Large intestine (tissue), 3 donors: ENCODE measurements around the gene TOMM22. TPM values are rescaled to one million over a fixed set of nuclear protein-coding genes. Genes with fewer than 3 reads are reported as not detected.

ENCODE experiments used
- DNase-seq, 2 donors: peaks; one replicate each; pipeline versions ENCODE4 v3.0.0 to v3.0.0-alpha.2; 2013
- H3K27ac ChIP-seq: one replicate; pipeline ENCODE4 v1.5.1; 2013; ENCODE audit warnings: low read length
- H3K27me3 ChIP-seq: 2 replicates; pipeline ENCODE4 v1.6.1; 2013; ENCODE audit warnings: low read length; ENCODE audit not compliant: control insufficient read depth, insufficient read depth
- H3K36me3 ChIP-seq: 2 replicates; pipeline ENCODE4 v1.6.1; 2013; ENCODE audit warnings: low read length; ENCODE audit not compliant: control insufficient read depth, insufficient read depth
- H3K4me1 ChIP-seq: one replicate; pipeline ENCODE4 v1.6.1; 2013; ENCODE audit warnings: low read length; ENCODE audit not compliant: control insufficient read depth, insufficient read depth
- H3K4me3 ChIP-seq: one replicate; pipeline ENCODE4 v1.5.1; 2013; ENCODE audit warnings: low read length
- H3K9me3 ChIP-seq: one replicate; pipeline ENCODE4 v1.6.1; 2013; ENCODE audit warnings: mild to moderate bottlenecking, low read depth, low read length, moderate library complexity; ENCODE audit not compliant: control insufficient read depth
- WGBS: methylation state at CpG from one replicate; pipeline ENCODE4 v1.1.5; 2013; ENCODE audit warnings: low lambda C conversion rate; ENCODE audit not compliant: insufficient coverage; 5-methylcytosine and 5-hydroxymethylcytosine counted together
- polyA plus RNA-seq: library from polyadenylated mRNA; unstranded; fragments of 120-200 nt; gene quantifications from one replicate; pipeline ENCODE4 v1.2.1, GENCODE V29; 2013

TOMM22 gene
- polyA plus RNA-seq, 1 donor: 76.8 TPM

- peak in 1 of 2 donors; percentile 39 for DNase-seq
- H3K9me3 ChIP-seq: no peaks in the 10 kb centered on the region
- 20% methylated on average over 1 of the region's 10 CpGs for WGBS
- peak overlapping the region; percentile 83 for H3K27ac ChIP-seq
- no peaks in the 10 kb centered on the region for H3K27me3 ChIP-seq
- peak overlapping the region; percentile 28 for H3K4me3 ChIP-seq
- peaks cover 6% of the 10 kb centered on the region for H3K36me3 ChIP-seq
- peaks cover 23% of the 10 kb centered on the region for H3K4me1 ChIP-seq
These were observed 23.0 kb downstream of the TOMM22 start for GRCh38 chr22:38704654-38705234.

- no peaks in the 10 kb centered on the region for H3K27me3 ChIP-seq
- peak within 1 kb of the TSS; percentile 96 for H3K27ac ChIP-seq
- H3K9me3 ChIP-seq: no peaks in the 10 kb centered on the region
- DNase-seq: peak; percentile 100
- H3K36me3 ChIP-seq: peaks cover 12% of the 10 kb centered on the region
- WGBS: 0% methylated on average over 3 of the region's 55 CpGs
- H3K4me3 ChIP-seq: peak within 1 kb of the TSS; percentile 95
- peaks cover 23% of the 10 kb centered on the region for H3K4me1 ChIP-seq
These were observed 23.7 kb downstream of the TOMM22 start, which contains the start of gene GTPBP1 for GRCh38 chr22:38705235-38706100. GTPBP1 (plus strand) TSS chr22:38705944; CDS start chr22:38705956, 12 bp downstream.

DNA sequence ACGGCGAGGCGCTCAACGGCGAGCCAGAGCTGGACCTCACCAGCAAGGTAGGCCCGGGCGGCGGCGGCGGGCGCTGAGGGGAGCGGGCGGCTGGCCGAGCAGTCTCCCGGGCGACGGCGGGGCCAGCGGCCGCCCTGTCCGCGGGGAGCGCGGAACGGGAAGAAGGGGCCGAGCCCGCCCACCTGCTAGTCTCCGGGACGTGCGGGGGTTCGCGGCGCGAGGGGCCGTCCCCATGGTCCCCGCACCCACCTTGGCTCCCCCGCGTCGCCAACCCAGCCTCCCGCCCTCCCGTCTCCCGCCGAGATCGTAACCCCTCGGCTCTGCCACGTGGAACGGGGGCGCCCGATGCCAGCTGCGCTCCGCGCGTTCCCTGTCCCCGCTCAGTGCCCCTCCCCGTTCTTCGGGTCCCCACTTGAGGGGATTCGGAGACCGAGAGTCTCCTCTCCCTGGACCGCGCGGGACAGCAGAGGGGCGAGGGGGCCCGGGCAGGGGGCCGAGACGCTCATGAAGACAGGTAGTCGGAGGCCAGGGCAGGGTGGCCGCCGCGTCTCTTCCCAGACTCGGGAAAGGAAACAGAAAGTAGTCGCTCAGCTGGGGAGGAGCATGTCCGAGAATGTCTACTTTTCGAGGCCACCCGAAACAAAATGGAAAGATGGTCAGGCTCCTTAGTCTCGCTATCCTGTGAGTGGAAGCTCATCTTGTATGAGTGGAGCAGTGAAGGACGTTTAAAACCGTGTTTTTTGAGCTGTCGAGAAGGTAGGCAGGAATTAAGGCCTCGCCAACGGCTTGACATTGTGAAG lies 24.5 kb downstream of the TOMM22 start:
- WGBS: no CpG with 5 or more reads among the region's 80 CpGs
- Histone ChIP-seq H3K4me3 (peak overlapping the region; percentile 95), H3K36me3 (peaks cover 12% of the 10 kb centered on the region), H3K27me3 (no peaks in the 10 kb centered on the region), H3K9me3 (no peaks in the 10 kb centered on the region), H3K4me1 (peaks cover 23% of the 10 kb centered on the region), H3K27ac (peak overlapping the region; percentile 96)
- peak in 1 of 2 donors; percentile 76 for DNase-seq

- Histone ChIP-seq H3K27ac (peak overlapping the region; percentile 96), H3K4me3 (peak overlapping the region; percentile 95), H3K4me1 (peaks cover 20% of the 10 kb centered on the region), H3K9me3 (no peaks in the 10 kb centered on the region), H3K36me3 (peaks cover 15% of the 10 kb centered on the region), H3K27me3 (no peaks in the 10 kb centered on the region)
- DNase-seq: no peak
- WGBS: no CpG with 5 or more reads among the region's 4 CpGs
These were observed 25.1 kb downstream of the TOMM22 start for GRCh38 chr22:38706901-38707195.

GRCh38 chr22:38707346-38707745 lies 25.6 kb downstream of the TOMM22 start:
- Histone ChIP-seq H3K9me3 (no peaks in the 10 kb centered on the region), H3K36me3 (peaks cover 19% of the 10 kb centered on the region), H3K4me3 (peak overlapping the region; percentile 95), H3K27ac (peak overlapping the region; percentile 96), H3K4me1 (peaks cover 20% of the 10 kb centered on the region), H3K27me3 (no peaks in the 10 kb centered on the region)
- WGBS: no CpG with 5 or more reads among the region's 2 CpGs
- peak; percentile 73 to 87 for DNase-seq

- peak overlapping the region; percentile 96 for H3K27ac ChIP-seq
- WGBS: no CpG with 5 or more reads among the region's 3 CpGs
- H3K4me3 ChIP-seq: peak overlapping the region; percentile 95
- no peaks in the 10 kb centered on the region for H3K9me3 ChIP-seq
- H3K27me3 ChIP-seq: no peaks in the 10 kb centered on the region
- DNase-seq: no peak
- H3K36me3 ChIP-seq: peaks cover 23% of the 10 kb centered on the region
- peaks cover 20% of the 10 kb centered on the region for H3K4me1 ChIP-seq
These were observed 26.2 kb downstream of the TOMM22 start for GRCh38 chr22:38707984-38708383.

DNA sequence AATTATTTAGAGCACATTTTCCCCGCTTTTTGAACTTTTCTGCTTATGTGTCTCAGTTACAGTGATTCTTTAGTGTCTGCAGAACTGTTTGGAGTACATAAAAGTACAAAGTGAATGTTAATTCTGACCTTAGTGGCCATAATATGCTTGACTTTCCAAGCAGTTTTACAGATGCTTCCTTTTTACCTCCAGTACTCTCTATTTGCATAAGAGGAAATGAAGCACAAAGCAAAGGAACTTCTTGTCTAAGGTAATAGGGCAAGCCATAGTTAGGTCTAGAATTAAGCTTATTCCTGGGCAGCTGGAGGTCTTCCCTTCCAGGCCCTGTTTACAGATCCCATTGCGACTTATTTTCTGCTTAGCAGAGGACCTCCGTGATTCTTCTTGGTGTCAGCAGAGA lies 27.5 kb downstream of the TOMM22 start:
- peaks cover 20% of the 10 kb centered on the region for H3K4me1 ChIP-seq
- no peaks in the 10 kb centered on the region for H3K27me3 ChIP-seq
- no peak for DNase-seq
- H3K4me3 ChIP-seq: no peak overlapping the region
- H3K36me3 ChIP-seq: peaks cover 26% of the 10 kb centered on the region
- H3K9me3 ChIP-seq: no peaks in the 10 kb centered on the region
- 90% methylated on average over 2 of the region's 3 CpGs for WGBS
- no peak overlapping the region for H3K27ac ChIP-seq

DNA sequence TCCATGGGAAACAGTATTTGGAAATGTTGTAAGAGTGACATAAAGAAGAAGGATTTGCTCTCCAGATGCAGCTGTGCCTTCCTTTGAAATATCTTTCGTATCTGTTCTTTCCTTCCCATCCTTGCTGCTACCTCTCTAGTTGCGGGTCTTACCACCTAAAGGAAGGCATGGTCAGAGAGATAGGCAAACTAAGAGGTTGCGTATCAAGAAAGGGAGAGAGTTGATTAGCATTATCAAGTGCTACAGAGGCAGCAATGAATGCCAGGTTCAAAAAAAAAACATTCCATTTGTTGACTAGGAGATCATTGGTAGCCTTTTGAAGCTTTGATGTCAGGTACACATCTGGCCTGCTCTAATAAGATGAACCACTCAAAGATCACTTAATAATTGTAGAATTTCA lies 28.6 kb downstream of the TOMM22 start:
- DNase-seq: no peak
- WGBS: 100% methylated on average over 1 of the region's 3 CpGs
- no peak overlapping the region for H3K4me3 ChIP-seq
- H3K27ac ChIP-seq: no peak overlapping the region
- H3K27me3 ChIP-seq: no peaks in the 10 kb centered on the region
- H3K36me3 ChIP-seq: peaks cover 30% of the 10 kb centered on the region
- peaks cover 12% of the 10 kb centered on the region for H3K4me1 ChIP-seq
- no peaks in the 10 kb centered on the region for H3K9me3 ChIP-seq

GRCh38 chr22:38710866-38711265 lies 29.1 kb downstream of the TOMM22 start:
- H3K27me3 ChIP-seq: no peaks in the 10 kb centered on the region
- DNase-seq: no peak
- H3K9me3 ChIP-seq: no peaks in the 10 kb centered on the region
- peaks cover 12% of the 10 kb centered on the region for H3K4me1 ChIP-seq
- H3K36me3 ChIP-seq: peaks cover 35% of the 10 kb centered on the region
- WGBS: no CpG with 5 or more reads among the region's 3 CpGs
- H3K27ac ChIP-seq: no peak overlapping the region
- H3K4me3 ChIP-seq: no peak overlapping the region

- H3K9me3 ChIP-seq: no peaks in the 10 kb centered on the region
- H3K36me3 ChIP-seq: peaks cover 53% of the 10 kb centered on the region
- WGBS: 43% methylated on average over 1 of the region's 11 CpGs
- no peaks in the 10 kb centered on the region for H3K27me3 ChIP-seq
- no peak for DNase-seq
- H3K4me3 ChIP-seq: no peak overlapping the region
- no peak overlapping the region for H3K27ac ChIP-seq
- peaks cover 8% of the 10 kb centered on the region for H3K4me1 ChIP-seq
These were observed 30.9 kb downstream of the TOMM22 start for GRCh38 chr22:38712486-38713207.
